Keratinocyte (primary cell): ENCODE measurements around the gene TOX3.

Experiments used
- EZH2 ChIP-seq: IDR thresholded peaks from one replicate; pipeline ENCODE4 v1.6.1; 2012; ENCODE audit warnings: inconsistent platforms, mild to moderate bottlenecking, low read length, moderate library complexity
- TF ChIP-seq, protein P1 (sequence below), 3 experiments: IDR thresholded peaks in 1 of 3; conservative IDR thresholded peaks in 1 of 3; optimal IDR thresholded peaks in 1 of 3; 2 replicates in 2 of 3; 3 replicates in 1 of 3; pipeline versions ENCODE3 to v1.5.1; 2011; ENCODE audit warnings: low read length in 3 of 3, mild to moderate bottlenecking in 3 of 3, moderate library complexity in 2 of 3, control low read depth in 1 of 3, inconsistent platforms in 1 of 3; ENCODE audit not compliant: insufficient read depth in 2 of 3; ENCODE audit errors: extremely low read depth in 1 of 3

DNA sequence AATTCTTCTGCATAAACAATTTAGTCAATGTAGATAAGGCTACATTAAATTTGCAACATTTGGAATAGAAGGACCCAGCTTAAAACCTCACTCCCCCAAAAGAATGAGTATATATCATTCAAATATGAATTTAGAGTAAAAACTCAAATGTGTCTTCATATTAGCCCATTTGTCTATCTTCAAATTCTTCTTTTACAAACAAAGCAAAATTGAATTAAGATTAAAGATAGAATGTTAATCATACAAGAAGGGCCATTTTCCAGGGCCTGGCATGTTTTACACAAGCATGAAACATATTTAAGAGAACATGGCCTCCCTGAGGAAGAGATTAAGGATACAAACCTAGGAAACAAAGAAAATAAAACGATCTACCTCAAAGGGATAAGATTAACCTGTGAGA is 8.4 kb downstream of the TOX3 start:
- TF ChIP-seq, protein P1, sequence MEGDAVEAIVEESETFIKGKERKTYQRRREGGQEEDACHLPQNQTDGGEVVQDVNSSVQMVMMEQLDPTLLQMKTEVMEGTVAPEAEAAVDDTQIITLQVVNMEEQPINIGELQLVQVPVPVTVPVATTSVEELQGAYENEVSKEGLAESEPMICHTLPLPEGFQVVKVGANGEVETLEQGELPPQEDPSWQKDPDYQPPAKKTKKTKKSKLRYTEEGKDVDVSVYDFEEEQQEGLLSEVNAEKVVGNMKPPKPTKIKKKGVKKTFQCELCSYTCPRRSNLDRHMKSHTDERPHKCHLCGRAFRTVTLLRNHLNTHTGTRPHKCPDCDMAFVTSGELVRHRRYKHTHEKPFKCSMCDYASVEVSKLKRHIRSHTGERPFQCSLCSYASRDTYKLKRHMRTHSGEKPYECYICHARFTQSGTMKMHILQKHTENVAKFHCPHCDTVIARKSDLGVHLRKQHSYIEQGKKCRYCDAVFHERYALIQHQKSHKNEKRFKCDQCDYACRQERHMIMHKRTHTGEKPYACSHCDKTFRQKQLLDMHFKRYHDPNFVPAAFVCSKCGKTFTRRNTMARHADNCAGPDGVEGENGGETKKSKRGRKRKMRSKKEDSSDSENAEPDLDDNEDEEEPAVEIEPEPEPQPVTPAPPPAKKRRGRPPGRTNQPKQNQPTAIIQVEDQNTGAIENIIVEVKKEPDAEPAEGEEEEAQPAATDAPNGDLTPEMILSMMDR (optimal IDR thresholded peaks at IDR 0.05 in 1 of 3, IDR thresholded peaks at IDR 0.05 in 1 of 3, conservative IDR thresholded peaks at IDR 0.05 in 1 of 3; ENCODE audit: extremely low read depth in 1 of 3, insufficient read depth in 2 of 3, low read length in 3 of 3): no peak
- no peak for TF ChIP-seq EZH2
